GM21528 (cell line): ENCODE results near the gene GPSM1.
"Not testable (repeated sequence)": the region's sequence is repeated elsewhere in the genome, so short reads cannot be mapped to it uniquely, and the experiment has no call there.

Experiments
- ATAC-seq: cut with Tn5 transposase; IDR thresholded peaks from one replicate; pipeline ENCODE4 v1.9.1; 2021; ENCODE audit warnings: mild to moderate bottlenecking, moderate library complexity; ENCODE audit not compliant: unreplicated experiment, low FRiP score

GPSM1 gene

DNA sequence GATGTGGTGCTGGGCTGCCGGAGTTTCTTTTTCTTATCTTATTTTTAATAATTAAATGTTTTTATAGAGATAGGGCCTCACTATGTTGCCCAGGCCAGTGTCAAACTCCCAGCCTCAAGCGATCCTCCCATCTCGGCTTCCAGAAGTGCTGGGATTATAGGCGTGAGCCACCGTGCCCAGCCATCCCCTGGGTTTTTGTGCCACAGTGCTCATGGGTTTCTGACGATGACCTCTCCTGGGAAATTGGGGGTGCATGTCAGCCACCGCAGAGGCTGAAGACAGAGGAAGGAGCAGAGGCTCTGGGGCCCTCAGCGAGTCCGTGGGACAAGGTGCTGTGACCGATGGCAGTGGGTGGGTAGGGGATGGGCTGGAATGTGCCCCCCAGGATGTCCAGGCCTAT is 14.4 kb downstream of the GPSM1 start:
- ATAC-seq: no peak

DNA sequence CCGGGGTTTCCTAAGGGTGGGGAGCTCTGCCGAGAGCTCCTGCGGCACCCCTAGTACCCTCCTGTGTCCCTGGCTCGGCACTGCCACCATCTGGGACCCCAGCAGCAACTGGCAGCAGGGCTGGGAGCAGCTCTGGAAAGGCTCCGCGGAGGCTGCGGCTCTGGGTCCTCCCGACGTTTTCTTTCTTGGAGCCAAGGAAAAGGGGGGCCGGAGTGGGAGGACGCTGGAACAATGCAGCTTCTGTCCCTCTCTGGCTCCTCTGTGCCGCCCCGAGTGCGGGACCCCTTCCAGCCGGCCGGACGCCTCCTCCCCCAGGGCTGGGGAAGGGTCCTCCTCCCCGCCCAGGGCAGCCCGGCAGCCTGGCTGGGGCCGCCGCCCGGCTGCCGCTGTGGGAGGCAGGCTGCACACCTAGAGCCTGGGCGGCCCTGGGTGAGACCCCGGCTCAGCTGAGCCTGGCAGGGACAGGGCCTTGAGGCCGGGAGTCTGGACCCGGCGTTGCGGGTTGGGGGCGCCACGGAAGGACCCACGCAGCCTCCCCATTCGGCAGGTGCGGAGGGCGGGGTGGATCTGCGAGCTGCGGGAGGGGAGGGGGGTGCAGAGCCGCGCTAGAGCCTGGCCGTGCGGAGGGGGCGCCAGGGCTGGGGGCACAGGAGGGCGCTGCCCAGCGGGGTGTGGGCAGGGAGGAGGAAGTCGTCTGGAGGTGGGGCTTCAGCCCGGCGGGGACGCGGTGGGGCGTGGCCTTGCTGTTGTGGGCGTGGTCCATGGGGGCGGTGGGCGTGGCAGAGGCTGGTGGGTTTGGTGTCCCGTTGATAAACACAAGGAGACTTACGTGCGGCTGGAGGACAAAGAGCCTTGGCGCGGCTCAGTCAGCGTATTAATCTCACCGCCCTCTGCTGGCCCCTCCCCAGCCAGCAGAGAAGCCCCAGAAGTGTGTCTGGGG is 15.1 kb downstream of the GPSM1 start:
- ATAC-seq: no peak

DNA sequence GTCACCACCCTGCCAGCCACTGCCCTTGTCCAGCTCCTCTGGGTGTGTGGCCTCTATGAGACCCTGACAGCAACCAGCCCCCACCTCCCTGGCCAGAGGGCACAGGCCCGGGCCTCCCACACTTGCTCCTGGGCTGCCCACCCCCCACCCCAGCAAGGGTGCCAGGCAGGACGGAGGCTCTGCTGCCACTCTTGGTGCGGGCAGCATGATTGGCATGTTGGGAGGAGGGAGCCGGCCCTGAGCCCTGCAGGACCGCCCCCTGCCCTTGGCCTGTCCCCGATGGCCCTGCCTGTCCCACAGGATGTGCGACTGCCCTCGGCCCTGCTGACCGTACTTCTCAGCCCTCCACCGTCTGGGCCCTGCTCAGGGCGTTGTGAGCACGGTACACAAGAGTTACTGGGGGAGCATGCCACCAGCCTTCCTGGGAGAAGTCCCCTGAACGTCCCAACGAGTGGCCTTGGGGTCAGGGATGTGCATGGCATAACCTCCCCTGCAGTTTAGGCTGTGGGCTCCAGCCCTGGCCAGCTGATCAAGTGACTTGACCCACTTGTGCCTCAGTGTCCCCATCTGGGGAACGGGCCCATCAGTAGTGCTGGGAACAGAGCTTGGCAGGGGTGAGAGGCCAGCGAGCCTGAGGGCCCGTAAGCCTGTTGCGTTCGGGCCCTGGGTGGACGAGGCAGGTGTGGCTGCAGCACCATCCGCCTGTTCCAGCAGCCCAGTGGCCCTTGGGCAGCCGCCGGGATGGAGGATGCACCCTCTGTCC is 16.0 kb downstream of the GPSM1 start:
- ATAC-seq: no peak

DNA sequence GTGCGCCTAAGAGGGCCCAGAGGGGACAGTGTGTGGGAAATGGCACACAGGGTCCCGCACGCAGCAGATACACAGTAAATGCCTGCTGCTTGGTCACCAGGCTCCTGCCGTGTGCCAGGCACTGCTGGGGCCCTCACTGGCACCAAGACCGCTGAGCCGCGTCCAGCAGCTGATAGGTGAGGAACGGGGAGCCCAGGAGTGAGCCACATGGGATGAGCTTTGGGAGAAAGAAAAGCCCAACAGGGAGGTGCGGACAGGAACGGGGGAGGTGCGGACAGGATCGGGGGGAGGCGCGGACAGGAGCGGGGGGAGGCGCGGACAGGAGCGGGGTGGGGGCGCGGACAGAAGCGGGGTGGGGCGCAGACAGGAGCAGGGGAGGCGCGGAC is 16.5 kb downstream of the GPSM1 start:
- ATAC-seq: no peak

DNA sequence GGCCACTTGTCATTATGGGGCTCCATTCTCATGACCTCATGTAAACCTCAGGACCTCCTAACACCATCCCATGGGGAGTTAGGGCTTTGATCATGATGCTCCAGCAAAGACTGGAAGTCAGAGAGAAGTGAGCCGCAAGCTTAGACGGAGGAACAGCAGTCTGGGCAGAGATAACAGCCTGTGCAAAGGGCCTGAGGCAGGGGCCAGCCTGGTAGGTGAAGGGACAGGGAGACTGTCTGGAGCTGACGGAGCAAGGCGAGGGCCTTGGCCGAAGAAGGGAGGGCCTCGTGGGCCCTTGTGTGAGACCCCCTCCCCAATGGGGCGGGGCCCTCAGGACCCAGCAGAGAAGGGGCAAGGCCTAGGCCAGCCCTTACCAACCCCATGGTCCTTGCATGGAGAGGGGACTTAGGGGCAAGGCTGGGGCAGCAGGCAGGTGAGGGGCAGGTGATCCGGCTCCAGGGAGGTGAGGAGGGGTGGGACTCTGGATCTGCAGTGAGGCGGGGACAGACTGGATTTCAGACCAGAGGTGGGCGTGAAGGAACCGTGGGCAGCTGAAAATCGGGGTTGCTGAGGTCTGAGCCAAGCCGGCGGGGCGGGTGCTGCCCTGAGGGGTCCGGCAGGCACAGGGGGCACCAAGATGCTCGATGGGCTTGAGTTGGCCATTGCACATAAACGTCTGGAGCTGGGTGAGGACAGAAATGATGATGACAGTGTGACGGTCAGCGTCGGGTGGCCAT is 17.4 kb downstream of the GPSM1 start:
- no peak for ATAC-seq

DNA sequence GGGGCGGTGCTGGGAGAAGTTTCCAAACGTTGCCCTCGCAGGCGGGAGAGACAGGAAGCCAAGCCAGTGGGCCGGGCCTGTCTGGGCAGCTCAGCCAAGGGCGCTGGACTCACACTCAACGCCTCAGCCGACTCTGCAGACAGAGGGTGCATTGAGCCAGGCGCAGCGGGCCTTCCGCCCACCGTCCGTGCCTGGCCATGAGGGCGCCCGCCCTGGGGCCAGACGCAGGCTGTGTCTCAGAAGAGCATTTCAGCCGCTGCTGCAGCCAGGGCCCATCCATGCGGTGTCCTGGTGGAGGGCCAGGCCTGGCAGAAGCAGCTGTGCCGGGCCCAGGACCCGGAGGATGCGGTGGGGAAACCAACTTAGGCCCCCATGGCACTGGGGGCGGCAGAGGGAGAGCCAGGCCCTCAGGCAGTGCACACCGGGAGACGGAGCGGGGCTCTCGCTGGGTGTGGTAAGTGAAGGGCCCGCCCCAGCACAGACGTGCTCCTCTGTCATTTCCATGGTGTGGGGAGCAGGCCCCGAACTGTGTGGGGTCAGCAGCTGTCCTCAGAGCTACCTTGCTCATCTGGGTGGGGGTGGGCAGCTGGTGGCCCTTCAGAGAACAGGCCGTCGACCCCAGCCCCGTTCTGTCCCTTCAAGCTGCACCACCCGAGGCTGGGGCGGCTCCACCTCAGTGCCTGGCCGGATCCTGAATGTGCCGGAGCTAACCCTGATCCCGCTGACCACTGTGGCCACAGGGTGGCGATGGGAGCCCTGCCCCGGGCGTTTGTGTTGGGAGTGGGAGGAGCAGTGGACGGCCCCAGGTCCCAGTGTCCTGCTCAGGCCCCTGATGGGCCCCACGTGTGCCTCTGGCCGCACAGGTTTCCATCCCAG is 18.2 kb downstream of the GPSM1 start:
- no peak for ATAC-seq

DNA sequence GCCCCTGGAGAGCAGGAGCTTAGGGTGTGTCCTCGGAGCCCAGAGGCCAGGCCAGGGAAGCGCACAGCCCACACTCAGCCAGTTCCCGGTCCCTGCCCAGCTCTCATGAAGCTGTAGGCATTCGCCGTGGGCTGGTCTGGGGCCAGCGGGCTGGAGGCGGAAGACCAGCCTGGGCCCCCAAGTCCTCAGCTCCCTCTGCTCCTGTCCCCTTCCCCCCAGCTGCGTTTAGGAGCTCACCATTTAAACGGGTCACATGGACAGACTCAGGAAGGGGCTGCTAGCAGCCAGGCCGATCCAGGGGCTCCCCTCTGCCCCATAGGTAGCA is 18.8 kb downstream of the GPSM1 start:
- ATAC-seq: no peak

DNA sequence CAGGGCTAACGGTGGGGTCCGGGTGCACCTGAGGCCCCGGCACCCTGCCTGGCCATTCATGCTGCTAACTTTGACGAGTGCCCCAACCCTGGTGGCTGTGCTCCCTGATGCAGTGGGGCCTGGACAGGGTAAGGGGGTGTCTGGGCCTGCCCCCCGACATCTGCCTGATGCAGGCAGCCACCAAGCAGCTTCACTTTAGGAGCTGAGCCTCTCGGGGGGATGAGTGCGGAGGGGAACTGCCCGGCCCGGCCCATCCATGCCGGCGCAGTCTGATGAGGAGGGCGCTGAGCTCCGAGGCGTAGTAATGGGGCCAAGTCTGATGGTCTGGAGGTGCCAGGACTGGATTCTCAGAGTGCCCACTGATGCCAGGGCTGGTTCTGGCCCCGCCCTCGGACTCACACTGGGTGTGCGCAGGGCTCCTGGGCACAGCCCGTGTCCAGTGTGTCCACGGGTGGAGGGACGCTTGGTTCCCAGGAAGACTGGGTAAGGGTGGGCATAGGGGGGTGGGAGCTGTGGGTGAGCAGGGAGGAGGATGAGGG is 19.7 kb downstream of the GPSM1 start:
- no peak for ATAC-seq

DNA sequence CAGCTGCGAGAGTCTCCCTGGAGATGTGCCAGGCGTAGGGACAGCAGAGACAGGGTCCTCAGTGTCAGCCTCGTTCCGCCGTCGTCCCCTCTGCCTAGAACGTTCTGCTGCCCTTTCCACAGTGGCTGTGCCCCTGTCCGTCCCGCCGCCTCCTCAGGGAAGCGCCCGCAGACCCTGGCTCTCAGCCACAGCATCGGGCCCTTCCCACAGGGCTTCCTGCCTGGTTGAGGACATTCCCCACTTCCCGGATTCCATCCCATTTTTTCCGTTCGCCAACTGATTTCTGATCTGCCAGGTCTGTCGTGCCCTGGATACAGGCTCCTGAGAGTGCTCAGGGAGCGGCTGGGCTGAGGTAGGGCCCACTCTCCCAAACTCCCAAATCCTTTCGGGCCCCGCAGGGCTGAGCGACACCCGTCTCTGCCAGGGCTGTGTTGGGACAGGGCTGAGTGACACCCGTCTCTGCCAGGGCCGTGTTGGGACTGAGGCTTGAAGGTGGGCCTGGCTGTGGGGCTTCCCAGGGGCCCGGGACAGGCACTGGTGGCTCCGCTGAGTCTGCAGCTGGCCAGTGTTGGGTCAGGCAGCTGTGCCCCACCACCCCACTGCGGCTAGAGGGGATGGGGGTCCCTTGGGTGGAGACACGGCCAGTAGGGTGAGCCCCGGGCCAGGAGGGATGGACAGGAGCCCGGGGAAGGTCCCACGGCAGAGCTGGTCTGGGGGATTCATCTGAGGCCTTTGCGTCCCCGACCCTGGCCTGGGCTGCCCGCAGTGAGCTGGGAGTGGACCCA is 20.3 kb downstream of the GPSM1 start:
- ATAC-seq: no peak

DNA sequence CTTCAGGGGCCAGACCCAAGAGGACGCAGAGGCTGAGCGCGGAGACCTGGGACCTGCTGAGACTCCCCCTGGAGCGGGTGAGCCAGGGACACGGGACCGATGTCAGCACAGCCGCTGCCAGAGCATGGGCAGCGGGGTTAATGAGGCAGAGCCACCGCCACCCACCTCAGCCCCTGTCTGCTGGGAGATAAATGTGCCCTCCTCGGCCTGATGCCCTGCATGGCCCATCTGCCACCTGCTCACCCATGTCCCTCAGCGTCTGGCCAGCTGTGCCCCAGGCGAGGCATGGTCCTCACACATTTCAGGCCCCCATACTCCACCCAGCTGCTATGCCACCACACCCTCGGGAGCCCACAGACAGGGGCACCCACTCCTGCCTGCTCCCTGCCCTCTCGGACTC is 21.4 kb downstream of the GPSM1 start:
- no peak for ATAC-seq

DNA sequence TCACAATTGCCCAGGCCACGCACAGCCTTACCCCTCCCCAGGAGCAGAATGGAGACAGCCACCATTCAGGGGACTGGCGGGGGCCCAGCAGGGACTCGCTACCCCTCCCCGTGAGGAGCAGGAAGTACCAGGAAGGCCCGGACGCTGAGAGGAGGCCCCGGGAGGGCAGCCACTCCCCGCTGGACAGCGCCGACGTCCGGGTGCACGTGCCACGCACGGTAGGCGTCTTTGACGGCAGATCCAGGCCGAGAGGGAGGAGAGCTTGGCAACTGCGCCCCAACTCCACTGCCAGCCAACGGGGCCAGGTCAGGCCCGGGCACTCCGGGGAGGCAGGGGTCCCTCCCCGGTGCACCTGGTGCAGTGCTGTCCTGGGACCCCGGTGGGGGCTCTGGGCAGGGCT is 22.2 kb downstream of the GPSM1 start:
- ATAC-seq: no peak

DNA sequence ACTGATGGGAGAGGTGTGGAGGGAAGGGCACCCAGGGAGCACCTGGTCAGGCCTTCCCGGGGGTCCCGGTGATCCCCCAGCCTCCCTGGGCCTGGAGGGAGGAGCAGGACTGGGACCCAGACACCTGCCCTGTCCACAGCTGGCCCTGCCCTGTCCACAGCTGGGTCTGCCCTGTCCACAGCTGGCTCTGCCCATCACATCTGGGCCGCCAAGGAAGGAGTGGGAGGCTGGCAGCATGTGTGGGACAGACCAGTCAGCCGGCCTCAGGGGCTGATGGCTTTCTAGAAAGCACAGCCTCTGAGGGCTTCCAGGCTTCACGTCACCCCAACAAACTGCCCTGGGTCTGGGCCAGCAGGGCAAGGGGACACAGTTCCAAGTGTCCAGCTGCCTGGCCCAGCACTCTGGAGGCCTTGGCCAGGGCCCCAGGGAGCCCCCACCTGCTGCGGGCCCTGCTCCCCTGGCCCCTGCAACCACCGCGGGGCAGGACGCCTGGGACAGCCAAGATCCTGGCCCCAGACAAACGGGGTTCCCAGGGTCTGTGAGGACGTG is 24.0 kb downstream of the GPSM1 start:
- no peak for ATAC-seq

DNA sequence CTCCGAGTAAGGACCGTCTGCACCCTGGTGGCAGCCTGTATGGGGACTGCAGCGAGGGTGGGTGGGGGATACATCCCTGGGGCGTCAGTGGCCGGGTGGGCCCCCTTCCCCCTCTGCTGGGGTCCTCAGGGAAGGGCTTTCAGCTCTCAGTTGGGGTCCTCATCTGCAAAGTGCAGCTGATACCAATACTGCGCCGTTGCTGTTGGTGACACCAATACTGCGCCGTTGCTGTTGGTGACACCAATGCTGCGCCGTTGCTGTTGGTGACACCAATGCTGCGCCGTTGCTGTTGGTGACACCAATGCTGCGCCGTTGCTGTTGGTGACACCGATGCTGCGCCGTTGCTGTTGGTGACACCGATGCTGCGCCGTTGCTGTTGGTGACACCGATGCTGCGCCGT is 24.5 kb downstream of the GPSM1 start:
- not testable (repeated sequence) for ATAC-seq

DNA sequence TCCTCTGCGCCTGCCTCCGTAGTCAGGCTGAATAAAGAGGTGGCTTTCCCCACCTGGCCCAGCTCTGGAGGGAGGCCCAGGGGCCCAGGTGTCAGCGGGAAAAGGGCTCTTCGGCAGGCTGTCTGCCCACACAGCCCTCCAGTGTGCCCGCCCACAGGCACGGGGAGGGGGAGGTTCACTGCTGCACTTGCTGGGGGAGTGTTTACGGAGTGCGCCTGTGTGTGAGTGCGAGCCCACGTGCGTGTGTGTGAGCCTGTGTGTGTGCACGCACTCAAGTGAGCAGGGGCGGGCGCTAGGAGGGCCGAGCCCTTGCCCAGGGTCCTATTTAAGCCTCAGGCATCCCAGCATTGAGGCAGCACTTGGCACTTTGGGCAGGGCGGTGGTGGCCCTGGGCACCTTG is 25.3 kb downstream of the GPSM1 start:
- no peak for ATAC-seq

DNA sequence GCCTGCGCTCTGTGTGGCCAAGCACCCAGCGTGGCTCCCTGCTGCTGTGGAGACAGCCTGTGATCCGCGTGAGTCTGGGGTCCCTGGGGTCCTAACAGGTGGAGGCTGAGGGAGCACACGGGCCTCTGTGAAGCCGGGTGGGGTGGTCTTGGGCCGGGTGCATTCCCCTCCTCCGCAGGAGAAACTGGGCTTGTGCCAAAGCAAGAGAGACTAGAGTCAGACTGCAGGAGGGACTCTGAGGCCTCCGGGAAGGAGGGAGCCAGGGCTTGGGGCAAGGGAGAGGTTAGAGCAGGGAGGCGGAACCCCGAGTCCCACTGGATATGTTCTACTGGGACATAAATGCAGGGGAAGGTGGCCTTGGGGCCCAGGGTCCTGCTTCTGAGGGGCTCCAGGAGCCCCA is 25.7 kb downstream of the GPSM1 start:
- no peak for ATAC-seq

DNA sequence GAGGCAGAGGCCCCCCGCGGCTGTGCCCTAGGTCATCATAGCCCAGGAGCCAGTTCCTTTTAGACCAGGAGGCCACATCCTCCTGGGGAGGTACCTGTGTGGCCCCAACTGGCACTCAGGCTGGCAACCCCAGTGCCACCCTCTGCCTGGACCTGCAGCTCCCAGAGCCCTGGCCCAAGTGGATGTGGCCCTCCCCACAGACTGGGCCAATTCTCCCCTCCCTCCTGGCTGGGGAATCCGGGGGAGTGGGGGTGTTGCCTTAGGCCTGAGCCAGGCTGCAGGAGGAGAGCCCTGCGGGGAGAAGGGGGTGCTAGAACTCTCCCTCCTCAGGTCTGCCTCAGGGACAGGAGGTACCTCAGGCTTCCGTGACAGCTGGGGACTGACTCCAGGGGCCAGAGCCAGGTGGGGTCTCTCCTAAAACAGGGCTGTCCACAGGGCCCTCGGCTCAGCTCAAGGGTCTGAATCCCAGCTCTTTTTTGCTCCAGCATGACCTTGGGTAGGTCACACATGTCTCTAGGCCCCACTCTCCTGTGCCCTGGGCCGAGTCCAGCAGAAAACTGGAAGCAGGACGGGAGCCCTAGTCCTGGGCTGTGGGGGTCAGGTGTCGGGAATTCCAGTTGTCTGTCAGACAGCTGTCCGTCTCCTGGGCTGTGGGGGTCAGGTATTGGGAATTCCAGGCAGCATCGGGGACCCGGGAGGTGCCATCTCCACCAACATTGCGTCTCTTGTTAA is 26.6 kb downstream of the GPSM1 start:
- ATAC-seq: no peak

DNA sequence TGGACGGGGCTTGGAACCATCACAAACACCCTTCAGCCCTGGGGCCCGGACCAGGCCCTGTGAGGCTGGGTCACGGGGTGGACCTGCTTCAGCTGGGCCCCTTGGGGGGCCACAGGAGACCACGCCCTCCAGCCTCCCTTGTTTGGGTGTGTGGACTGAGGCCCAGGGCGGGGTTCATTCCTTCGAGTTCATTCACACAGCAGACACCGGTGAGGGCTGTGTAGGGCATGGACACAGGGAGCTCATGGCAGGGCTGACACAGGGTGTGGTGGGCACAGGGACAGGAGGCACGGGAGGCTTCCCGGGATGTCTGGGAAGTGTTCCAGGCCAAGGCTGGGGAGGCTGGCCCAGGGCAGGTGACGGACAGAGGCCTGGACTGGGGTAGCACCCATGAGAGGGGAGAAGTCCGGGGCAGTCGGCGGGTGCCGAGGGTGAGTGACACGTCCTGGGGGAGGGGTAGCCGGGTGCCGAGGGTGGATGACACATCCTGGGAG is 27.3 kb downstream of the GPSM1 start:
- no peak for ATAC-seq
